Melanocyte of skin (primary cell): Measurements from ENCODE around the gene TWF2. TPM values are rescaled to one million over a fixed set of nuclear protein-coding genes. Genes with fewer than 3 reads are reported as not detected.

Experiments
- small RNA-seq, 2 donors: library from RNA; depleted of rRNA; stranded (forward); fragments of <200 nt; gene quantifications; one replicate each; pipeline ENCODE3, GENCODE V24; 2012
- total RNA-seq, 2 donors: library from RNA; depleted of rRNA; stranded (reverse); fragments of >200 nt; gene quantifications; 2 replicates each; pipeline ENCODE4 v1.2.3, GENCODE V29; 2012

Gene TWF2
- total RNA-seq: 100 to 1,000 TPM in 1 of 2 donors, 10 to 100 TPM in 1; 75.0 to 145 TPM

DNA sequence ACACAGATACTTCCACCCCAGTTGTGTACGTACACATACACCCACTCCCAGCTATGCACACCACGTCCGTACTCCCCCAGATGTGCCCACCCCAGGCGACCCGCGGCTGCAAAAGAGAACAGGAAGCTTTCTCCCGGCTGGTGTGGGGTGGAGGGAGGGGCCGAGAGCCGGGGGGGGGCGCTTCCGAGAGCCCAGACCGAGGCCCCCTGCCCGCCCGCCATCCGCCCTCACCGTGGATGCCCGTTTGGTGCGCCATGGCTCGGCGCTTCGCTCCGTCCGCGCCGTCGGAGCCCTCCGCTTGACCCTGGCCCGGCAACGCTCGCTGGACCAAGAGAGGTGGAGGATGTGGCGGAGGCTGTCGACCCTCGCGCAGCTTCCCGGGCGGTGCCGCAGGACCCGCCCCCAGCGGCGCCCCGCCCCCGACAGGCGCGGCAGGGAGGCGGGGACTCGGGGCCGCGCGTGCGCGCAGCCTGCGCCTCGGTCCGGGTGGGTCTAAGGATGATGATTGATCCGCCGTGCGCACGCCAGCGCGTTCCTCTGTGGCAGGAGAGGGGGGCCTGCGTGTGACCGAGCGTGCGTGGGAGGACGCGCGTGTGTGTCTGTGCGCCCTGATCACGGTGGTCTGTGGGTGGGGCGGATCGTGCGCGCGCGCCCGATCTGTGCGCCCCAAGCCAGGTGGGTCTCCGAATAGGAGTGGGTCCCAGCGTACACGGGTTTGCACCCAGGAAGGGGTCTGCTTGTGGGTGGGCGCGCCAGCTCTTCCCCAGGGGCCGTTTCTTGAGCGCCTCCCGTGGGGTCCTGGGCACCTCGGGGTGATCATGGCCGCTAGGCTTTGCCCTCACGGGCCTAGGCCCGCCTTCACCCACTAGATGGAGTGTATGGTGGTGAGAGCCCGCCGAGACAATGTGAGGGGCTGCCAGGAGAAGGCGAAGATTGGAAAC lies at the start of gene TWF2:
Gene TWF2, minus strand, starts transcription at position 398 of the 941 bp plus-strand sequence. Its CDS starts 142 bp downstream, at position 256.

DNA sequence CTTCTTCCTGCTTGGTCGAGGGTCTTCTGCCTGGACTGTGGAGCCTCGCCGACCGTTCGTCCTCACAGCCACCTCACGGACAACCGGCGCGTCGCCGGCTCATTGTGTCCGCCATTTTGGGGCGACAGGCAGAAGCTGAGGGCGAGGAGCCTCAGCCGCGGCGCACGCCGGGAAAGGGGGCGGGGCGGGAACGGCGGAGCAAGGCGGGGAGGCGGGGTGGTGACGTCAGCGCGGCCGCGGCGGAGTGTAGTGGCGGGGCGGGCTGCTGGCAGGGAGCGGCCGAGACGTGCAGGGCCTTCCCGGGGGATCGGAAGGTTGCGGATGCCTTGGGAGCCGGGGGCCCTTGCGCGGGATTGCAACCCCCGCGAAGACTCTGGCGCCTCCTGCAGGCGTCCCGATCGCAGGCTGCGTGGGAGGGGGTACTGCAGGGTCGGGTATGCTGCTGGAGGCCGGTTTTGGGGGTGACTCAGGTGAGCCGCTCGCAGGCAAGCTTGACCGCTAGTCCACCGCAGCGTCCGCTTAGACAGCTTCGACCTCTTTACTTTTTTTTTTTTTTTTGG lies 39.6 kb upstream of the TWF2 start, which contains the start of gene WDR82:
Gene WDR82, minus strand, starts transcription at position 140 of the 560 bp plus-strand sequence. CDS start 288 bp downstream, outside the sequence.

DNA sequence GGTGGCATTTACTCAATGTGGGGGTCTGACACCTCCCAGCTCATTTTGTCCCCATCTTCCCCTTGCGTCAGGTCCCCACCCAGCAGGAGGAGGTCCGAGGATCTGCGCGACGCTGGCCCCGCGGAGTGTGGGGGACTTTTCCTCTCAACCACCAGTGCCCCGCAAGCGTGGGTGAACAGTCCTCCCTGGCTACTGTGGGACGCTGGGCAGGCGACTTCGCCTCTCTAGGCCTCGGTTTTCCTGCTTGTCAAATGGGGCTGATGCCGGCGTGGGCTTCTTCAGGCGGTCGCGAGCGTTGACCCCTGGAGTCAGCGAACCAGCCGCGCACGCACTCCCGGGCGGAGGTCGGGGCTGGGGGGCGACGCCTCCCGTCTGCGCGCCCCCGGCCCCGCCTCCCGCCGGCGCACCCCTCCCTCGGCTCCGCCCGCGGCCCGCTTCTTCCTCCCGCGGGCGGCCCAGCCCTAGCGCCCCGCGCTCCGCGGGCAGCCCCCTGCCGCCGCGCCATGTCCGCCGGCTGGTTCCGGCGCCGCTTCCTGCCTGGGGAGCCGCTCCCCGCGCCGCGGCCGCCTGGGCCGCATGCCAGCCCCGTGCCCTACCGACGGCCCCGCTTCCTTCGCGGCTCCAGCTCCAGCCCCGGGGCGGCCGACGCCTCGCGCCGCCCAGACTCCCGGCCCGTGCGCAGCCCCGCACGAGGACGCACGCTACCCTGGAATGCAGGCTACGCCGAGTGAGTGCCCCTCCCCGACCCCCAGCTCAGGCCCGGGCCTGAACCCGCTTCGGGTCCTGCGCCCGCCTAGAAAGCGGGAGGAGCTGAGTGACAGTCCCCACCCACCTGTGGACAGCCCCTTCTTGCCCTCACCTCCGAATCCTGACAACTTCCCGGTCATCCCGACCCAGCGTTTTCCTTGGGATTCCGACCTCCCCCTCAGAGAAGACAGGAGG lies 6.6 kb upstream of the TWF2 start, which contains the start of gene PPM1M:
Gene PPM1M, plus strand, starts transcription at position 438 of the 942 bp plus-strand sequence. Its CDS starts 66 bp downstream, at position 504.

DNA sequence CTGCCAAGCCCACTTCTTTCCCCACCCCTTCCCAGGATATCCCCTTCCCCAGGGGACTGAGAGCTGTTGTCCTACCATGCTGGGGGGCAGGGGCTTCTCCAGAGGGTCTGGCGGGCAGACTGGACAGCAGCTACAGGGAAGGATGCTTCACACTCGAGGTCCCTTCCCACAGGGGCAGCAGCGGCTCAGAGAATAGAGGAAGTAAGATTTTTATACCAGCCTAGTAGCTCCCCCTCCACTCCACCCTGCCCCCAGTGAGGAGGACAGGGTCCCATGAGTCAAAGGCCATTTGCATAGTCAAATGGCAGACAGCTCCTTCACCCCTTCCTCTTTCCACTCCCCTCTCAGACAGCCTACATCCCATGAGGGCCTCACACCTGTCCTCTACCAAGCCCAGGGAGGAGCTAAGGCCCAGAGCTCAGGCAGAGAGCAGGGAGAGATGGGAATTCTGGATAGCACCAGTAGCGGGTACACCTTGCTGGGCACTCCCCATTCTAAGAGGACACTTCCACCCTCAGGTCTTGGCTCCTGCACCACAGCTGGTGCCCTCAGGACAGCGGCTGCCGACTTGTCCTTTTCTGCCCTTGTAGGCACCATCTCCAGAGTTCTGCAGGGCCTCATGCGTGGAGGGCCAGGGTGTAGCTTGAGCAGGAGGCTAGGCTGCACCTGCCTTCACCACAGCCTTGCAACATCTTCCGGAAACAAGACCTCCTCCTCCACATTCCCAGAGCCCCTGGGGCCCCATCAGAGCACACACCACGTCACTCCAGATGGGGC lies 13.3 kb downstream of the TWF2 start, which contains the start of gene TLR9:
Gene TLR9, minus strand, starts transcription at position 194 of the 777 bp plus-strand sequence. Its CDS starts 116 bp downstream, at position 78.

DNA sequence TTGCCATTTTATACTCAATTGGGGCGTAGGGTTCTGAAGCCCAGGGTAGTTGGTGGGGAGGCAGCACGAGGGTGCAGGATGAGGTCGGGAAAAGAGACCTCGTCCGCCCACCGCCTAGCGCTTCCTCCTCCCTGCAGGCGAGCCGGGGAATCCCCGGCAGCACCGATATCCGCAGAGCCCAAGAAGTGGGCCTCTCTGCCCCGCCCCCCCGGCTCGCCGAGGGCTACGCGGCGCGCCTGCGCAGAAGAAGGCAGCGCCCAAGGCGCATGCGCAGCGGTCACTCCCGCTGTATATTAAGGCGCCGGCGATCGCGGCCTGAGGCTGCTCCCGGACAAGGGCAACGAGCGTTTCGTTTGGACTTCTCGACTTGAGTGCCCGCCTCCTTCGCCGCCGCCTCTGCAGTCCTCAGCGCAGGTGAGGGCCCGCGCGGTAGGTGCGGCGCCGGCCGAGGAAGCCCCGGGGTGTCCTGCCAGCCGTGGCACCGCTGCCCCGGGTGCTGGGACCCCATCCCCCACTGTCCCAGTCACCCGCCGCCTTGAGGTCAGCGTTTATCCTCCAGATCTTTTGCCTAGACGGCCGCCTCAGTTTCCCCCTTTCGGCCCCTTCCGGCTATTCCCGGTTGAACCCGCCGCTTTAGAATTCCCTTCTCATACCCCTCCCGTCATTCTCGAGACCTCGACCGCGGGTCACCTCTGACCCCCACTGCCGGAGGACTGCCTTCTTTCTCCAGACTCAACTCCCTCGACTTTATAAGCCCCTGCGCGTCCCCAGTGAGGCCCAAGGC lies 40.9 kb downstream of the TWF2 start, which contains the start of gene ALAS1:
Gene ALAS1, plus strand, starts transcription at position 319 of the 784 bp plus-strand sequence. CDS start 1,082 bp downstream, outside the sequence.

Small RNAs within 50 kb of the gene (small RNA-seq; reads per million reads assigned to genes)
- 3,223 to 5,178 reads per million in 2 donors for gene MIRLET7G

Other genes starting within 250 kb of the TWF2 start
- 1,000 to 10,000 TPM in 1 of 2 donors, 100 to 1,000 TPM in 1; 900 to 1,242 TPM for gene RPL29, start 243.3 kb downstream of the TWF2 start, total RNA-seq
- 10 to 100 TPM in 1 of 2 donors, 1 to 10 TPM in 1; 7.9 to 15.0 TPM for gene DUSP7, start 182.6 kb downstream of the TWF2 start, total RNA-seq
- gene POC1A, start 84.7 kb downstream of the TWF2 start, total RNA-seq: 10 to 100 TPM in 1 of 2 donors, 1 to 10 TPM in 1; 7.9 to 16.3 TPM
- gene ALAS1, start 41.0 kb downstream of the TWF2 start, total RNA-seq: 10 to 100 TPM; 74.6 to 80.9 TPM
- gene TLR9, start 13.5 kb downstream of the TWF2 start, total RNA-seq: not detected
- 1 to 10 TPM; 5.5 to 6.7 TPM for gene PPM1M, start 6.6 kb upstream of the TWF2 start, total RNA-seq
- gene WDR82, start 39.5 kb upstream of the TWF2 start, total RNA-seq: 10 to 100 TPM; 46.1 to 63.3 TPM
- gene GLYCTK, start 48.7 kb upstream of the TWF2 start, total RNA-seq: 10 to 100 TPM in 1 of 2 donors, 1 to 10 TPM in 1; 10.0 to 11.0 TPM
- gene DNAH1, start 77.2 kb upstream of the TWF2 start, total RNA-seq: 1 to 10 TPM; 2.0 to 4.8 TPM
- 10 to 100 TPM; 74.0 to 76.9 TPM for gene BAP1, start 170.8 kb upstream of the TWF2 start, total RNA-seq
- gene PHF7, start 171.5 kb upstream of the TWF2 start, total RNA-seq: 10 to 100 TPM; 10.3 to 11.4 TPM
- gene SEMA3G, start 205.9 kb upstream of the TWF2 start, total RNA-seq: under 1 TPM in 1 of 2 donors, not detected in 1; under 0.01 TPM
- gene TNNC1, start 214.9 kb upstream of the TWF2 start, total RNA-seq: under 1 TPM in 1 of 2 donors, not detected in 1; 0.34 TPM
- gene NISCH, start 216.4 kb upstream of the TWF2 start, total RNA-seq: 10 to 100 TPM; 43.6 to 50.6 TPM